Lower leg skin (tissue), 4 donors: ENCODE data around the gene LTB4R. TPM values are rescaled to one million over a fixed set of nuclear protein-coding genes. Genes with fewer than 3 reads are reported as not detected.

Source experiments
- DNase-seq, 2 donors: peaks; one replicate each; pipeline ENCODE4 v3.0.0-alpha.2; 2019; ENCODE audit warnings: low spot score in 2 of 2
- H3K4me3 ChIP-seq: fragments of 200-600 bp; sonication (generic); 2 replicates; pipeline ENCODE4 v1.5.1; 2017; ENCODE audit warnings: mild to moderate bottlenecking, low read depth; ENCODE audit not compliant: poor library complexity, severe bottlenecking
- CTCF ChIP-seq, 3 donors: fragments of 450-650 bp; IDR thresholded peaks; one replicate each; pipeline ENCODE4 v1.5.1; 2016; ENCODE audit warnings: antibody characterized with exemption in 3 of 3, mild to moderate bottlenecking in 3 of 3, moderate library complexity in 2 of 3
- POLR2A ChIP-seq, 2 donors: fragments of 450-650 bp; IDR thresholded peaks; one replicate each; pipeline ENCODE4 v1.6.1; 2016 to 2017; ENCODE audit warnings: antibody characterized with exemption in 2 of 2, mild to moderate bottlenecking in 1 of 2, moderate library complexity in 1 of 2
- WGBS, 2 donors: methylation state at CpG; one replicate each; pipeline ENCODE4 v1.1.5; 2018; 5-methylcytosine and 5-hydroxymethylcytosine counted together
- intact Hi-C: fragments of 100-400 bp; cut with DNase I; formaldehyde crosslinking; loops from one replicate; pipeline ENCODE4 v1.15.0; 2023; ENCODE audit warnings: low total_unique reads
- total RNA-seq, 4 donors: library from RNA; depleted of rRNA; stranded (reverse); fragments of >200 nt; gene quantifications; one replicate each; pipeline ENCODE4 v1.1.0, GENCODE V29; 2016

Gene LTB4R
- total RNA-seq, 4 donors from 2014 or later: 58.9 to 118 (median 70.9) TPM

DNA sequence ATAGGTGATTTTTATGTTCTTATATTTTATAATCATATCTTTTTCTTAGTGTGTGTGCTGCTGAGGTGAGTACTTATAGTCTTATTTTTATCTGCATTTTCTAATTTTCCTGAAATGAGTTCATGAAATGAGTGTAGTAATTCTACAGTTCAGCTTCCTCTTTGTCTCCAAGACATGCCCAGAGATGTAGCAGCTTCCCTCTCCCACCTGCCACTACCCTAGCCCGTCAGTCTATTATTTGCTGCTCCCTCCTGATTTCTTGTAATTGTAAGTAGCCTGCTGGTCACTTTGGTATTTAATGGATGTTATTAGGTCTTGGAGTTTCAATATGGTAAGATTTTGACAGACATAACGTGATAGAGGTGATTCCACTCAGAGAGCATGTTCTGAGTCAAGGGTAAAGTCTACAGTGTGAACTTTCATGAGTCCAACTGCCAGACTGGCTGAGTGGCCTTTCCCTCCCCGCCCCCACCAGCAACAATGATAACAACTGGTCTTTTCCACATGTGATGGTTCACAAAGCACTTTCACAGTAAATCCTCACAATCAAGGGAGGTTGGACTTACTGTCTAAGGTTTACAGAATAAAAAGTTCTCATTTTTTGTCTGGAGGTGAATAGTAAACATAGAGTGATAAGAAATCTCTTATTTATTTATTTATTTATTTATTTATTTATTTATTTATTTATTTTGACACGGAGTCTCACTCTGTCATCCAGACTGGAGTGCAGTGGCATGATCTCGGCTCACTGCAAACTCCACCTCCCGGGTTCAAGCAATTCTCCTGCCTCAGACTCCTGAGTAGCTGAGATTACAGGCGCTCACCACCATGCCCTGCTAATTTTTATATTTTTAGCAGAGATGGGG lies 32.7 kb downstream of the LTB4R start:
- intact Hi-C loops: no loop called here
- 88 to 90% methylated on average over 7 of the region's 7 CpGs for WGBS, 2 donors
- TF ChIP-seq POLR2A (IDR thresholded peaks at IDR 0.05) (no peak), CTCF (IDR thresholded peaks at IDR 0.05) (no peak)
- DNase-seq: no peak
- H3K4me3 ChIP-seq: no peak overlapping the region

DNA sequence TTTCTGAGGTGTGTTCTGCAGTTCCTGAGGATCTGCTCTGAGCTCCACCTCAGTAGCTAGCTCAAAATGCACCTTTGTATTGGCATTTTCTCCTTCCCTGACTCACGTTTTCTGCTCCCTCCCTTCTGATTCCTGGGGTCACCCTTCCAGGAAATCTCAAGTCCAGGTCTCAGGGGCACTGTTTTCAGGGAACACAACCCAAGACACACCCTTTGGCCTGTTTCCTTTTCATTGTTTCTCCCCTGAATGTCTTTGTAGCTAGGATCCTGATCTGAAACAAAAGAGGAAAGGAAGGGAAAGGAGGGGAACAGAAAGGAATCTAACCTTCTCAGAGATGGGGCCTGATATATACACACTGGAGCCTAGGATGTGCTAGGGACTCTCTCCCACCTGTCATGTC lies 35.8 kb downstream of the LTB4R start:
- TF ChIP-seq POLR2A (IDR thresholded peaks at IDR 0.05): no peak
- no peak for TF ChIP-seq CTCF (IDR thresholded peaks at IDR 0.05)
- WGBS, 2 donors: 50 to 55% methylated on average over 1 of the region's 1 CpG
- intact Hi-C loops: no loop called here

DNA sequence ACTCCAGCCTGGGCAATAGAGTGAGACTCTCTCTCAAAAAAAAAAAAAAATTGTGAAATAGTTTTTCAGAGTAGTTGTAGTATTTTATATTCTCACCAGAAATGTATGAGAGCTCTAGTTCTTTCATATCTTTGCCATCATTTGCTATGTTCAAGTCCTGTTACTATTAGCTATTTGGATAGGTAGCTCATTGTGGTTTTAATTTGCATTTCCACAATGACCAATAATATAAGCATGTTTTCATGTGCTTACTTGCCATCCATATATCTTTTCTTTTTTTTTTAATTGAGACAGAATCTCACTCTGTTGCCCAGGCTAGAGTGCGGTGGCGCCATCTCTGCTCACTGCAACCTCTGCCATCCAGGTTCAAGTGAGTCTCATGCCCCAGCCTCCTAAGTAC lies 36.9 kb downstream of the LTB4R start:
- 96 to 98% methylated on average over 2 of the region's 2 CpGs for WGBS, 2 donors
- DNase-seq: no peak
- H3K4me3 ChIP-seq: no peak overlapping the region
- intact Hi-C loops: no loop called here
- TF ChIP-seq CTCF (IDR thresholded peaks at IDR 0.05) (no peak), POLR2A (IDR thresholded peaks at IDR 0.05) (no peak)

More for the DNA sequence above, 35.8 kb downstream of the LTB4R start:
- no peak for DNase-seq
- H3K4me3 ChIP-seq: no peak overlapping the region

- no peak overlapping the region for H3K4me3 ChIP-seq
- intact Hi-C loops: no loop called here
- WGBS, 2 donors: 71 to 82% methylated on average over 5 of the region's 5 CpGs
- TF ChIP-seq POLR2A (IDR thresholded peaks at IDR 0.05): no peak
- TF ChIP-seq CTCF (IDR thresholded peaks at IDR 0.05): no peak
- DNase-seq: no peak
Measured at GRCh38 chr14:24349742-24350141, 38.4 kb downstream of the LTB4R start.

DNA sequence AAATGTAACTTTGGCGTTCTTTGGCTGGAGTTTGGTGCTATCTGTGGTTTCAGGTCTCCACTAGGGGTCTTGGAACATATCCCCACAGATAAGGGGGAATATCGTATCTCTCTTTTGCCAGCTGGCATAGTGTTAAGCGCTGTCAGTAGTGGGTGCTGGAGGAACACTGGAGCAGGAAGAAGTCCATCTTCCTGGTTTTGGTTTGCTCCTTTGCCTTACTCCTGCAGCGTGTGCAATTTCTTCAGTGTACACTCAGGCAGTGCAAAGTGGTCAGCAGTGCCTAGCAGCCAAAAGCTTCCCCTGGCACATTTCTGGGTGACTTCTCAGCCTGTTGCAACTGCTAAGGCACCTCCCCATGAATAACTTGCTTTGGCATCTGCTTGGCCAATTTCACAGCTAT lies 40.2 kb downstream of the LTB4R start:
- intact Hi-C loops: no loop called here
- WGBS, 2 donors: 32 to 39% methylated on average over 4 of the region's 4 CpGs
- TF ChIP-seq POLR2A (IDR thresholded peaks at IDR 0.05) (no peak), CTCF (IDR thresholded peaks at IDR 0.05) (no peak)
- H3K4me3 ChIP-seq: no peak overlapping the region
- no peak for DNase-seq
